K562 (cell line): ENCODE data around the gene RPP38. TPM values are rescaled to one million over a fixed set of nuclear protein-coding genes. Genes with fewer than 3 reads are reported as not detected.

ENCODE experiments used
- BDP1 ChIP-seq: IDR thresholded peaks from 3 replicates; pipeline ENCODE4 v1.6.1; 2011; ENCODE audit not compliant: insufficient read length, insufficient read depth
- DEAF1 ChIP-seq: fragments of 450-650 bp; formaldehyde crosslinking; IDR thresholded peaks from 2 replicates; pipeline ENCODE4 v1.4.0; 2020; ENCODE audit warnings: mild to moderate bottlenecking, moderate library complexity
- KLF16 ChIP-seq: IDR thresholded peaks from 2 replicates; pipeline ENCODE4 v1.6.1; 2016; ENCODE audit warnings: antibody characterized with exemption
- MEIS2 ChIP-seq: fragments of 450-650 bp; IDR thresholded peaks from 2 replicates; pipeline ENCODE4 v1.6.1; 2014; ENCODE audit warnings: mild to moderate bottlenecking; ENCODE audit not compliant: partially characterized antibody
- RERE ChIP-seq: sonication (generic); formaldehyde crosslinking; IDR thresholded peaks from 2 replicates; pipeline ENCODE4 v1.8.0; 2023; ENCODE audit warnings: missing genetic modification reagents, mild to moderate bottlenecking, borderline replicate concordance
- REST ChIP-seq, 2 experiments: fragments of 450-650 bp; formaldehyde crosslinking in 1 of 2; IDR thresholded peaks; 2 replicates each; pipeline versions ENCODE4 v1.4.0 to v1.6.1; 2014 to 2020; ENCODE audit warnings: mild to moderate bottlenecking in 2 of 2, borderline replicate concordance in 1 of 2, low read depth in 1 of 2
- SMC3 ChIP-seq: conservative IDR thresholded peaks from 2 replicates; pipeline ENCODE4 v1.6.1; 2011; ENCODE audit warnings: low read depth, low read length, improper control_type of control experiment; ENCODE audit not compliant: insufficient read depth
- TBL1XR1 ChIP-seq, 2 experiments: IDR thresholded peaks; 2 replicates each; pipeline ENCODE4 v1.6.1; 2012; ENCODE audit warnings: improper control_type of control experiment in 2 of 2, low read length in 2 of 2, mild to moderate bottlenecking in 1 of 2
- XRCC3 ChIP-seq: fragments of 450-650 bp; IDR thresholded peaks from 2 replicates; pipeline ENCODE4 v1.6.1; 2017; ENCODE audit warnings: mild to moderate bottlenecking, moderate library complexity
- ZNF239 ChIP-seq: fragments of 250-450 bp; sonication (Bioruptor Pico); IDR thresholded peaks from 2 replicates; pipeline ENCODE4 v1.4.0; 2020; ENCODE audit warnings: mild to moderate bottlenecking
- ZNF41 ChIP-seq: fragments of 250-450 bp; sonication (Bioruptor Pico); conservative IDR thresholded peaks from 2 replicates; pipeline ENCODE4 v1.4.0; 2020; ENCODE audit warnings: mild to moderate bottlenecking
- polyA plus RNA-seq, 8 experiments: library from polyadenylated mRNA; depleted of rRNA in 4 of 8; stranded (reverse) in 5 of 8; unstranded in 3 of 8; fragments of >200 nt; fragmentation: Nextera tagmentation in 2 of 8; fragmentation: Illumina TruSeq in 1 of 8; extraction: Ambion mirVana in 2 of 8; extraction: Trizol in 1 of 8; gene quantifications; 2 replicates each; pipeline versions ENCODE4 v1.2.1 to v1.2.3, GENCODE V29; 2011 to 2014; ENCODE audit warnings: inconsistent platforms in 1 of 8, missing spikeins in 1 of 8
- total RNA-seq, 7 experiments: library from RNA; depleted of rRNA in 6 of 7; stranded (reverse); fragments of >200 nt in 6 of 7; fragmentation: Illumina TruSeq in 2 of 7; extraction: Trizol in 2 of 7; gene quantifications; 2 replicates each; pipeline versions ENCODE4 v1.2.1 to v1.2.3, GENCODE V29; 2011 to 2021; ENCODE audit warnings: low replicate concordance in 1 of 7

The RPP38 gene
- total and polyA plus RNA-seq, 9 of the 15 experiments (the other 6 are each of a cell fraction or from before 2014, with no cell fraction given): 26.3 to 58.6 (median 33.8) TPM

DNA sequence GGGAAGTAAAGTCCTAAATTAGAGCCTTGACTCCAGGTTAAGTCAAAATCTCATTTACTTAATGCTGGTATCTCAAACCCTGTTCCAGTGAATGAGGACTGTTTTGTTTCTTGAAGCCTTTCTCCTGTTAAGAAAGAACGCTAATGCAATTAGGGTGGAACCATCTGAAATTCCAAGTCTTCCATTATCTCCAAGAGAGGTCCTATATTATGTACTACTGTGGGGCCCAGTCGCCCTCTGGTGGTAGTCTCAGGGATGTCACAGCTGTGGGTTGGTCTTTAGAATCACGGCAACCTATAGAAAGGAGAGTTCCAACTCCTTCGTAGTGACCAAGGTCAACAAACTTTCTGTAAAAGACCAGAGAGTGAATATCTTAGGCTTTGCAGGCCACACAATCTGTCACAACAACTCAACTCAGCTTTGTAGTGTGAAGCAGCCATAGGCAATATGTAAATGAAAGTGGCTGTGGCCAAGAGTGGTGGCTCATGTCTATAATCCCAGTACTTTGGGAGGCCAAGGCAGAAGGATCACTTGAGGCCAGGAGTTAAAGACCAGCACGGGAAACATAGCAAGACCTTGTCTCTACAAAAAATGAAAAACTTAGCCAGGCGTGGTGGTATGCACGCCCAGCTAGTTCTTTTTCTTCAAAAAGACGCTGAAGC lies 9.3 kb downstream of the RPP38 start (continued):
- TF ChIP-seq RERE (no peak), DEAF1 (CRISPR knock-in tag) (peak; percentile 87), TBL1XR1 (IDR thresholded peaks at IDR 0.05; ENCODE audit: low read length in 2 of 2) (peak in 1 of 2 experiments; percentile 30; a peak in 1 of 4 replicates), ZNF239 (CRISPR knock-in tag) (no peak), ZNF41 (CRISPR knock-in tag) (no peak), XRCC3 (no peak), KLF16 (peak; percentile 47; the same call in 1 of the 2 replicates), BDP1 (no peak), MEIS2 (no peak), SMC3 (peak; percentile 86), REST (IDR thresholded peaks at IDR 0.05; ENCODE audit: borderline replicate concordance) (peak; percentile 80), REST (CRISPR knock-in tag; IDR thresholded peaks at IDR 0.05; ENCODE audit: low read depth) (no peak)
